Measurements from ENCODE around the gene DNAL1. TPM values are rescaled to one million over a fixed set of nuclear protein-coding genes. Genes with fewer than 3 reads are reported as not detected.

The DNAL1 gene
- total and polyA plus RNA-seq, 9 of the 15 experiments (the other 6 are each of a cell fraction or from before 2014, with no cell fraction given), result 1.6 to 11.7 (median 4.8) TPM

GRCh38 chr14:73728717-73729330 lies 84.0 kb downstream of the DNAL1 start:
- Histone ChIP-seq H3K4me3 (no peak overlapping the region), H3K4me1 (replicated peaks in 1 of 2; ENCODE audit: control insufficient read depth in 2 of 2, insufficient read depth in 2 of 2, low read length in 2 of 2) (peaks cover 41% of the 10 kb centered on the region in 2 experiments), H3K9me1 (ENCODE audit: control insufficient read depth, insufficient read depth, low read length) (peaks cover 2% of the 10 kb centered on the region), H3K4me2 (ENCODE audit: insufficient read depth, low read length) (peak overlapping the region; percentile 40), H4K20me1 (replicated peaks; ENCODE audit: control insufficient read depth, insufficient read depth, low read length) (no peaks in the 10 kb centered on the region), H3K9me3 (replicated peaks; ENCODE audit: control insufficient read depth, insufficient read depth, low read depth, low read length) (no peaks in the 10 kb centered on the region), H3K36me3 (ENCODE audit: control insufficient read depth, insufficient read depth, low read length) (peaks cover 82% of the 10 kb centered on the region), H2AFZ (ENCODE audit: low read depth, low read length) (no peak overlapping the region; the same call in 1 of the 2 replicates), H3K27me3 (ENCODE audit: control insufficient read depth in 2 of 2, insufficient read depth in 2 of 2, low read length in 2 of 2) (no peaks in the 10 kb centered on the region), H3K27ac (ENCODE audit: extremely low read depth, low read depth, low read length) (peak overlapping the region; percentile 67), H3K9ac (ENCODE audit: insufficient read depth in 1 of 2, low read depth in 2 of 2, low read length in 2 of 2) (peak overlapping the region in 1 of 2 experiments; percentile 76; a peak in 2 of 4 replicates), H3K79me2 (ENCODE audit: control insufficient read depth, insufficient read depth, low read length) (peaks cover 47% of the 10 kb centered on the region)
- FAIRE-seq (peak; percentile 97), ATAC-seq (peak; percentile 79), DNase-seq (ENCODE audit: extremely low read depth in 1 of 4, low spot score in 3 of 4) (peak; percentile 75 to 89 (median 78))
- WGBS (ENCODE audit: insufficient coverage, low coverage, missing lambda C conversion rate), result 18% methylated on average over 6 of the region's 6 CpGs
- POLR2A ChIA-PET, result interaction anchor here (0.6 to 2.1 kb wide), 9 partner anchors 10 to 274 kb away, joined by 3 to 11 read pairs (median 4); partner anchors contain the start of gene PTGR2
- TSS peak; percentile 23 for BruUV-seq (replicated peaks)
- in situ Hi-C loops (cut with MboI) (loop anchor here (5.0 kb wide), 1 partner anchor 98 kb away; no protein-coding TSS in a partner anchor), intact Hi-C loops (cut with micrococcal nuclease) (loop anchor here (1.0 to 2.0 kb wide), 3 partner anchors 30 to 96 kb away; no protein-coding TSS in a partner anchor)
- CTCF ChIA-PET (ENCODE audit: low intra/inter-chr PET ratio), result interaction anchor here (1.1 to 3.3 kb wide), 4 partner anchors 30 to 310 kb away, joined by 3 to 20 read pairs (median 4); no protein-coding TSS in a partner anchor
- TF ChIP-seq CREM (IDR thresholded peaks at IDR 0.05; ENCODE audit: low read depth), result peak; percentile 65
- peak in 1 of 2 experiments; percentile 41; a peak in 1 of 4 replicates for TF ChIP-seq RCOR1 (IDR thresholded peaks at IDR 0.05; ENCODE audit: borderline replicate concordance in 1 of 2, low read depth in 2 of 2, low read length in 2 of 2)
- 0 out of 2 replicates have a peak, but pooled peaks have one; percentile 35 for TF ChIP-seq ZKSCAN1 (IDR thresholded peaks at IDR 0.05; ENCODE audit: low read depth, low read length)
- 0 out of 2 replicates have a peak, but pooled peaks have one; percentile 36 for TF ChIP-seq SMARCC2 (IDR thresholded peaks at IDR 0.05; ENCODE audit: low read depth)
- peak; percentile 85 for TF ChIP-seq SMC3 (conservative IDR thresholded peaks at IDR 0.05; ENCODE audit: insufficient read depth, low read depth, low read length)
- TF ChIP-seq SPI1 (IDR thresholded peaks at IDR 0.05; ENCODE audit: borderline replicate concordance, low read depth, low read length), result peak; percentile 95
- TF ChIP-seq ZNF277 (CRISPR knock-in tag; IDR thresholded peaks at IDR 0.05; ENCODE audit: borderline replicate concordance), result no peak
- TF ChIP-seq GABPA (tag; conservative IDR thresholded peaks at IDR 0.05; ENCODE audit: low read depth), result peak; percentile 56
- TF ChIP-seq ZNF75A (CRISPR knock-in tag; IDR thresholded peaks at IDR 0.05), result no peak
- TF ChIP-seq ZBTB8A (IDR thresholded peaks at IDR 0.05; ENCODE audit: partially characterized antibody), result no peak
- peak; percentile 42; the same call in 1 of the 2 replicates for TF ChIP-seq MAX (CRISPR knock-in tag; IDR thresholded peaks at IDR 0.05)
- TF ChIP-seq ZNF740 (CRISPR knock-in tag; IDR thresholded peaks at IDR 0.05), result 0 out of 2 replicates have a peak, but pooled peaks have one; percentile 18
- TF ChIP-seq ZNF740 (tag; IDR thresholded peaks at IDR 0.05), result no peak
- TF ChIP-seq ATF1 (CRISPR knock-in tag; IDR thresholded peaks at IDR 0.05), result no peak
- 0 out of 2 replicates have a peak, but pooled peaks have one; percentile 16 for TF ChIP-seq ATF1 (tag; IDR thresholded peaks at IDR 0.05)
- peak; percentile 57; the same call in 1 of the 2 replicates for TF ChIP-seq HMBOX1 (IDR thresholded peaks at IDR 0.05)
- TF ChIP-seq FOSL1 (tag; conservative IDR thresholded peaks at IDR 0.05), result 0 out of 2 replicates have a peak, but pooled peaks have one; percentile 27

Measured in K562 (cell line).